H1 (cell line): ENCODE results near the gene PTPN1. TPM values are rescaled to one million over a fixed set of nuclear protein-coding genes. Genes with fewer than 3 reads are reported as not detected.

Experiments
- CTCF ChIA-PET: fragments of 300-600 bp; sonication (Branson Sonifier 250); formaldehyde crosslinking; loops from one replicate; lab custom pipeline; 2021; ENCODE audit not compliant: partially characterized antibody; lab: Charles Lee
- POLR2A ChIA-PET: fragments of 300-600 bp; sonication (Branson Sonifier 250); formaldehyde crosslinking; loops from one replicate; lab custom pipeline; 2021; ENCODE audit warnings: inconsistent platforms; ENCODE audit not compliant: partially characterized antibody; lab: Charles Lee
- DNase-seq, 2 experiments: peaks; one replicate each; pipeline versions ENCODE4 v3.0.0 to v3.0.0-alpha.2; 2010 to 2022; ENCODE audit warnings: low spot score in 2 of 2, low read depth in 1 of 2, mixed read lengths in 1 of 2
- FAIRE-seq: peaks from 2 replicates; lab custom pipeline; 2011; peaks lifted over from hg19 to GRCh38; lab: Jason Lieb, UNC
- H2AFZ ChIP-seq: 2 replicates; pipeline ENCODE4 v1.8.1; 2012; ENCODE audit warnings: low read length, inconsistent platforms
- H2AK5ac ChIP-seq: 2 replicates; pipeline ENCODE4 v1.6.1; 2013; ENCODE audit warnings: low read depth, low read length
- H2BK120ac ChIP-seq: replicated peaks from 2 replicates; pipeline ENCODE3; 2013; ENCODE audit warnings: low read depth, low read length, inconsistent platforms
- H2BK12ac ChIP-seq: 2 replicates; pipeline ENCODE4 v1.6.1; 2013; ENCODE audit warnings: low read depth, low read length
- H2BK15ac ChIP-seq: 2 replicates; pipeline ENCODE4 v1.6.1; 2013; ENCODE audit warnings: low read length
- H2BK20ac ChIP-seq: 2 replicates; pipeline ENCODE4 v1.6.1; 2013; ENCODE audit warnings: low read length
- H2BK5ac ChIP-seq: 2 replicates; pipeline ENCODE4 v1.6.1; 2013; ENCODE audit warnings: low read depth, low read length
- H3K14ac ChIP-seq: 2 replicates; pipeline ENCODE4 v1.6.1; 2013; ENCODE audit warnings: inconsistent platforms; ENCODE audit not compliant: insufficient read length
- H3K18ac ChIP-seq: 2 replicates; pipeline ENCODE4 v1.6.1; 2013; ENCODE audit warnings: low read length; ENCODE audit errors: extremely low read depth
- H3K23ac ChIP-seq: 2 replicates; pipeline ENCODE4 v1.6.1; 2013; ENCODE audit warnings: inconsistent platforms; ENCODE audit not compliant: insufficient read length
- H3K23me2 ChIP-seq: 2 replicates; pipeline ENCODE4 v1.6.1; 2013; ENCODE audit warnings: low read depth, low read length
- H3K27ac ChIP-seq: 2 replicates; pipeline ENCODE4 v1.6.1; 2011; ENCODE audit warnings: low read depth, low read length, inconsistent platforms
- H3K27me3 ChIP-seq, 4 experiments: replicated peaks in 1 of 4; 1 replicate in 1 of 4; 2 replicates in 3 of 4; pipeline versions ENCODE4 v1.6.1 to v1.8.1; 2011 to 2013; ENCODE audit warnings: low read length in 3 of 4, mild to moderate bottlenecking in 3 of 4, inconsistent platforms in 2 of 4, mixed read lengths in 2 of 4, moderate library complexity in 1 of 4; ENCODE audit not compliant: control insufficient read depth in 3 of 4, insufficient read depth in 3 of 4; ENCODE audit errors: extremely low read depth in 1 of 4
- H3K36me3 ChIP-seq, 4 experiments: 2 replicates each; pipeline versions ENCODE4 v1.6.1 to v1.8.1; 2011 to 2013; ENCODE audit warnings: mild to moderate bottlenecking in 4 of 4, low read length in 3 of 4, moderate library complexity in 2 of 4, control low read depth in 1 of 4, inconsistent platforms in 1 of 4; ENCODE audit not compliant: insufficient read depth in 4 of 4, control insufficient read depth in 2 of 4
- H3K4ac ChIP-seq: replicated peaks from 2 replicates; pipeline ENCODE3; 2013; ENCODE audit warnings: low read length, low read depth, mixed read lengths, inconsistent platforms; ENCODE audit not compliant: insufficient read length
- H3K4me1 ChIP-seq, 4 experiments: replicated peaks in 1 of 4; 1 replicate in 1 of 4; 2 replicates in 3 of 4; pipeline versions ENCODE4 v1.6.1 to v1.8.1; 2011 to 2013; ENCODE audit warnings: low read length in 3 of 4, inconsistent platforms in 2 of 4, mixed read lengths in 1 of 4; ENCODE audit not compliant: insufficient read depth in 4 of 4, control insufficient read depth in 3 of 4
- H3K4me2 ChIP-seq, 2 experiments: 2 replicates each; pipeline versions ENCODE4 v1.6.1 to v1.8.1; 2011 to 2013; ENCODE audit warnings: low read depth in 2 of 2, low read length in 2 of 2, control low read depth in 1 of 2, inconsistent platforms in 1 of 2, mild to moderate bottlenecking in 1 of 2; ENCODE audit not compliant: insufficient read depth in 1 of 2
- H3K4me3 ChIP-seq, 4 experiments: fragments of 200-600, 300-600 bp in 1 of 4; sonication (generic), shearing (Covaris generic), sonication (Bioruptor Twin) in 1 of 4; 2 replicates each; pipeline versions ENCODE4 v1.5.1 to v1.8.1; 2011 to 2016; ENCODE audit warnings: low read length in 4 of 4, low read depth in 3 of 4, control low read depth in 2 of 4, inconsistent platforms in 2 of 4, mild to moderate bottlenecking in 2 of 4, mixed read lengths in 1 of 4, moderate library complexity in 1 of 4; ENCODE audit not compliant: insufficient read depth in 2 of 4; ENCODE audit errors: extremely low read depth in 1 of 4
- H3K56ac ChIP-seq: replicated peaks from 2 replicates; pipeline ENCODE3; 2013; ENCODE audit warnings: low read depth, mild to moderate bottlenecking, mixed read lengths, low read length, inconsistent platforms; ENCODE audit not compliant: insufficient read length
- H3K79me1 ChIP-seq: 2 replicates; pipeline ENCODE4 v1.6.1; 2013; ENCODE audit warnings: low read depth, low read length, control low read depth
- H3K79me2 ChIP-seq, 2 experiments: 2 replicates each; pipeline versions ENCODE4 v1.6.1 to v1.8.1; 2012 to 2013; ENCODE audit warnings: low read length in 2 of 2, mild to moderate bottlenecking in 2 of 2, inconsistent platforms in 1 of 2; ENCODE audit not compliant: insufficient read depth in 2 of 2, control insufficient read depth in 1 of 2
- H3K9ac ChIP-seq, 4 experiments: replicated peaks in 1 of 4; 1 replicate in 1 of 4; 2 replicates in 3 of 4; pipeline versions ENCODE4 v1.6.1 to v1.8.1; 2011 to 2013; ENCODE audit warnings: low read depth in 3 of 4, low read length in 3 of 4, control low read depth in 2 of 4, mild to moderate bottlenecking in 2 of 4, moderate library complexity in 2 of 4, inconsistent platforms in 1 of 4; ENCODE audit errors: extremely low read depth in 1 of 4
- H3K9me3 ChIP-seq, 2 experiments: 2 replicates each; pipeline versions ENCODE4 v1.6.1 to v1.8.1; 2012 to 2013; ENCODE audit warnings: mild to moderate bottlenecking in 2 of 2, moderate library complexity in 2 of 2, control low read depth in 1 of 2, inconsistent platforms in 1 of 2, low read depth in 1 of 2, low read length in 1 of 2, mixed read lengths in 1 of 2; ENCODE audit not compliant: insufficient read depth in 2 of 2
- H4K20me1 ChIP-seq, 2 experiments: replicated peaks in 1 of 2; 2 replicates each; pipeline versions ENCODE3 to v1.8.1; 2011 to 2013; ENCODE audit warnings: inconsistent platforms in 2 of 2, low read length in 2 of 2, mild to moderate bottlenecking in 1 of 2; ENCODE audit not compliant: insufficient read depth in 2 of 2, control insufficient read depth in 1 of 2
- H4K5ac ChIP-seq: 2 replicates; pipeline ENCODE4 v1.6.1; 2013; ENCODE audit warnings: low read length, low read depth, mixed read lengths, inconsistent platforms; ENCODE audit not compliant: insufficient read length
- H4K8ac ChIP-seq: 2 replicates; pipeline ENCODE4 v1.8.0; 2013; ENCODE audit warnings: mild to moderate bottlenecking, moderate library complexity, low read length, inconsistent platforms; ENCODE audit not compliant: insufficient read depth; ENCODE audit errors: extremely low read depth
- H4K91ac ChIP-seq: replicated peaks from 2 replicates; pipeline ENCODE3; 2013; ENCODE audit warnings: low read length, mixed read lengths, inconsistent platforms; ENCODE audit not compliant: insufficient read length
- ATF2 ChIP-seq: IDR thresholded peaks from 2 replicates; pipeline ENCODE4 v1.6.1; 2012; ENCODE audit warnings: low read length, inconsistent platforms
- BCL11A ChIP-seq, 2 experiments: IDR thresholded peaks; one replicate each; pipeline ENCODE4 v1.6.1; 2011; ENCODE audit warnings: low read depth in 2 of 2, low read length in 2 of 2, mild to moderate bottlenecking in 2 of 2
- GTF2F1 ChIP-seq: IDR thresholded peaks from 2 replicates; pipeline ENCODE4 v1.6.1; 2012; ENCODE audit warnings: low read depth, low read length, improper control_type of control experiment, borderline replicate concordance
- KDM4A ChIP-seq: IDR thresholded peaks from one replicate; pipeline ENCODE4 v1.7.1; 2012; ENCODE audit warnings: low read depth, mild to moderate bottlenecking, moderate library complexity, low read length, inconsistent platforms; ENCODE audit not compliant: severe bottlenecking
- MAX ChIP-seq: IDR thresholded peaks from 2 replicates; pipeline ENCODE4 v1.6.1; 2012; ENCODE audit warnings: inconsistent platforms
- NRF1 ChIP-seq: IDR thresholded peaks from 2 replicates; pipeline ENCODE4 v1.6.1; 2011; ENCODE audit warnings: mild to moderate bottlenecking, low read depth, low read length, improper control_type of control experiment
- SAP30 ChIP-seq: fragments of 300-600 bp; sonication (generic); IDR thresholded peaks from 2 replicates; pipeline ENCODE4 v1.7.1; 2012; ENCODE audit warnings: low read length, moderate library complexity, mild to moderate bottlenecking, inconsistent platforms; ENCODE audit not compliant: insufficient read depth, insufficient replicate concordance
- SP1 ChIP-seq: IDR thresholded peaks from 2 replicates; pipeline ENCODE4 v1.6.1; 2011; ENCODE audit warnings: low read depth, low read length
- TAF1 ChIP-seq: IDR thresholded peaks from 2 replicates; pipeline ENCODE4 v1.6.1; 2011; ENCODE audit warnings: mild to moderate bottlenecking, low read depth, low read length
- ZNF274 ChIP-seq: IDR thresholded peaks from 2 replicates; pipeline ENCODE4 v1.7.0; 2012; ENCODE audit warnings: low read length, borderline replicate concordance; ENCODE audit errors: extremely low read depth
- WGBS, 2 experiments: shearing (Covaris generic) in 1 of 2; methylation state at CpG; one replicate each; pipeline versions ENCODE4 v1.1.6 to v1.1.7; 2013 to 2015; ENCODE audit warnings: low lambda C conversion rate in 2 of 2, mixed read lengths in 2 of 2, inconsistent platforms in 1 of 2, low coverage in 1 of 2, missing lambda C conversion rate in 1 of 2; ENCODE audit not compliant: insufficient replicate concordance in 2 of 2, insufficient coverage in 1 of 2, insufficient read length in 1 of 2; ENCODE audit errors: extremely low coverage in 1 of 2, missing lambda C conversion rate in 1 of 2; 5-methylcytosine and 5-hydroxymethylcytosine counted together
- polyA plus RNA-seq, 7 experiments: library from polyadenylated mRNA; depleted of rRNA in 3 of 7; stranded (reverse) in 5 of 7; unstranded in 2 of 7; fragments of >200 nt in 5 of 7; fragments of 200-250 nt in 2 of 7; gene quantifications; 1 replicate in 5 of 7; 2 replicates in 1 of 7; 4 replicates in 1 of 7; pipeline versions ENCODE4 v1.2.1 to v1.2.3, GENCODE V29; 2011 to 2013; ENCODE audit warnings: missing spikeins in 2 of 7, mixed read lengths in 2 of 7
- total RNA-seq: library from RNA; stranded (reverse); fragmentation: NEBNext Ultra II Directional; extraction: Animal tissue kit (Norgen Biotek cat#: 25700); gene quantifications from 2 replicates; pipeline ENCODE4 v1.2.1, GENCODE V29; 2021

PTPN1 gene
- total and polyA plus RNA-seq, 2 of the 8 experiments (the other 6 are each of a cell fraction or from before 2014, with no cell fraction given) = 18.6 to 32.1 TPM

GRCh38 chr20:50601511-50602431, 91.6 kb downstream of the PTPN1 start:
- Histone ChIP-seq H3K36me3 (no peaks in the 10 kb centered on the region), H2AFZ (no peak overlapping the region), H4K91ac (no peak overlapping the region), H4K5ac (no peak overlapping the region), H3K23ac (no peak overlapping the region), H3K9me3 (no peaks in the 10 kb centered on the region), H3K4me3 (no peak overlapping the region), H3K9ac (no peak overlapping the region), H2BK20ac (no peak overlapping the region), H2BK120ac (no peak overlapping the region), H2BK5ac (no peak overlapping the region), H2BK12ac (no peak overlapping the region), H3K56ac (no peak overlapping the region), H2BK15ac (no peak overlapping the region), H4K20me1 (no peaks in the 10 kb centered on the region), H3K4me2 (no peak overlapping the region), H3K79me2 (no peaks in the 10 kb centered on the region), H3K23me2 (no peaks in the 10 kb centered on the region), H3K14ac (no peak overlapping the region), H3K27ac (no peak overlapping the region), H3K18ac (no peak overlapping the region), H4K8ac (no peak overlapping the region; the same call in 1 of the 2 replicates), H2AK5ac (no peak overlapping the region), H3K4ac (no peak overlapping the region), H3K4me1 (0 out of 7 replicates have a peak, but pooled peaks cover 0 to under 1% (median 0%) of the 10 kb centered on the region in 4 experiments), H3K79me1 (no peaks in the 10 kb centered on the region), H3K27me3 (no peaks in the 10 kb centered on the region)
- FAIRE-seq (no peak), DNase-seq (no peak)
- ChIA-PET CTCF (interaction anchor here (1.6 kb wide), 1 partner anchor 34 kb away, joined by 4 read pairs; no protein-coding TSS in a partner anchor), POLR2A (no interaction called here)
- 92% methylated on average over 33 of the region's 33 CpGs; no CpG with 5 or more reads in 1 of the 2 experiments for WGBS, 2 experiments
- TF ChIP-seq ATF2 (no peak), ZNF274 (no peak), BCL11A (IDR thresholded peaks at IDR 0.05; ENCODE audit: low read depth in 2 of 2, low read length in 2 of 2) (no peak), SP1 (no peak), KDM4A (no peak), TAF1 (no peak), NRF1 (no peak), SAP30 (no peak), MAX (no peak), GTF2F1 (no peak)
